GM21825 (cell line): ENCODE results near the gene ADA.
"Not testable (repeated sequence)": the region's sequence is repeated elsewhere in the genome, so short reads cannot be mapped to it uniquely, and the experiment has no call there.

Experiments
- ATAC-seq: cut with Tn5 transposase; IDR thresholded peaks from one replicate; pipeline ENCODE4 v1.9.1; 2021; ENCODE audit warnings: mild to moderate bottlenecking, moderate library complexity; ENCODE audit not compliant: unreplicated experiment

ADA gene

DNA sequence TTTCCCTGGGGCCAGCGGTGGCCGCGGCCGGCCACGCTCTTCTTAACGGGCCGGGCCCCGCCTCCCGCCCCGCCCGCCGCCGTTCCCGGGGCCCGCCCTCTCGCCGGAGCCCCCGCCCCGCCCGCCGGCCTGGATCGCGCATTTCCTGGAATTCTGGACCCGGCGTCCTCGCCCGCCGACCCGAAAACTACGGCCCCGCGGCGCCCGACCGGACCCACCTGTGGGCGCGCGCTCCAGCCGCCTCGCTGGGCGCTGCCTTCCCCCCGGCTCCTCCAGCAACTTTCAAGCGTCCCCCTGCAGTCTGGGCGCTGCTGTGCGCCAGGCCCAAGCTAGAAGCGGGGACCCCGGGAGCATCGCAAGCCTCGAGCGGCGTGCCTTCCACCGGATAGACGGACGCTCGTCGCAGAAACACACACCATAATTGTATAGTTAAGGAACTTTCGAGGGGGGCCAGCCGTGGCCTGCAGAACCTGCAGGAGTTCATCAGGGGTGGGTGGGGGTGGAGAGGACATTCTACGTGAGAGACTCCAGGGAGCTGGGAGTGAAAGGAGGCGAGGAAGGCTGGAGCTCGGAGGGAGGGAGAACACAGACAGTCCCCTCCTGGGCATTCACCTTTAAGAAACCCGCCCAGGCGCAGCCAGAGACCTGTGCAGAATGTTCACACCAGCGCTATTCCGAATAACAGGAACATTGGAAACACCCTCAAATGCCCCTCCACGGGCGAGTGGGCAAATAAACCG is at the start of gene ADA:
TSS of gene ADA (minus strand) at position 16 of the 740 bp plus-strand sequence. CDS start 92 bp downstream, outside the sequence.
- ATAC-seq: no peak

DNA sequence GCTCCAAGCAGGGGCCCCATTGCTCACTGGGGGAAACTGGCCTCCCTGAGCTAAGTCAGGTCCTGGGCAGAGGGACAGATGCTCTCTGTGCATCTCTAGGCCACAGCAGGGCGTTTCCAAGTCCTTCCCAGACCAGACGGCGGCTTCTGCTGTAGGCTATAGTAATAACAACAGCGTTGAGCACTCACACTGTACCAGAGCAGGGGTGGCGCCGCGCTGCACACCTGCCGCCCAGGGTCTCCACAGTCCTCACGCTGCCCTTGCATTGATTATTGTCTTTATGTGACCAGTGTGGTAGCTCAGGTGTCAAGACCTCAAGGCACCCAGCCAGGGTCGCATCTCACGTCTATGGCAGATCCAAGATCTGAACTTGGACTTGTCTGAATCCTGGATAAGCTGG is 48.8 kb upstream of the ADA start:
- ATAC-seq: no peak

DNA sequence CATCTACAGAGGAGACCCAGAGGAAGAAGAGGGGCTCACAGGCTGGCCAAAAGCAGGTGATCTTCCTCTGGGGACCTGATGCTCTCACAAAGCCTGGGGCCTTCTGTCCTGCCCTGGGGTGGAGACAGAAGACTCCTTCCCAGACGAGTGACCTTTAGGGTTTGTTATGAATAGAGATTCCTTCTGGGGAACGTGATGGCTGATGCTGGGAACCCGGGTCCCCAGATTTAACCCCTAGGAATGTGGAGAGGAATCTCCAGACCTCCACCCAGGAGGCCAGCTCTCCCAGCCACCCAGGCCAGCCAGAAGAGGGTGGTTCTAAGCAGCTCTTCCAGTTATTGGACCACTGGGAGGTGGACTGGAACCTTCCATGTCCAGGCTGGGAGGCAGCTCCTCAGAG is 46.9 kb upstream of the ADA start:
- no peak for ATAC-seq

DNA sequence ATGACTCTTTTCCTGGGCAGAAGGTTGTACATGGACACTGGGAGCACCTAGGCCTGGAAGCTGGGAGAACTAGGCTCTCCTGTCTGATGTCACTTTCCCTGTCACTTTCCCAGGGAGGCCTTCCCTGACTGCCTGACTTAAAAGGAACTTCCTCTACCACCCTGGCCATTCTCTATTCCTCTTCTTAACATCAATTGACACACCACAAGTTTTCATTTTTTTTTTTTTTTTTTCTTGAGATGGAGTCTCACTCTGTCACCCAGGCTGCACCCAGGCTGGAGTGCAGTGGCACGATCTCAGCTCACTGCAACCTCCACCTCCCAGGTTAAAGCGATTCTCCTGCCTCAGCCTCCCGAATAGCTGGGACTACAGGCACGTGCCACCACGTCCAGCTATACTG is 45.5 kb upstream of the ADA start:
- ATAC-seq: not testable (repeated sequence)

DNA sequence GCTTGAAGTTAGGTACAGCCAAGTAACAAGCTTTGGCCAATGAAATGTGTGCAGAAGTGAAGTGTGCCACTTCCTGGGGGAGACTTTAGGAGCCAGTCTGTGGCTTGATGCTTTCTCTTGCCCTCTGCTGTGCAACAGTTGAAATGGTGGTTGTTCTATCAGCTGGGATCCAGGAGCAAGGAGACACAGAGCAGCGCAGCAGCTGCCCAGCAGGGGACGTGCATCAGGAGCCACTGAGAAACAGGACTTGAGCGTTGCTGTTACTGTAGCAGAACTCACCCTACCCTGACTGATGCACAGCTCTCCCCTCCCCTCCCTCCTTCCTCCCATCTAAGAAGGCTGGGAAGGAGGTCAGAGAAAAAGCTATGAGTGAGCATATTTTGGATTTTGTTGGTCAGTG is 44.8 kb upstream of the ADA start:
- ATAC-seq: no peak

DNA sequence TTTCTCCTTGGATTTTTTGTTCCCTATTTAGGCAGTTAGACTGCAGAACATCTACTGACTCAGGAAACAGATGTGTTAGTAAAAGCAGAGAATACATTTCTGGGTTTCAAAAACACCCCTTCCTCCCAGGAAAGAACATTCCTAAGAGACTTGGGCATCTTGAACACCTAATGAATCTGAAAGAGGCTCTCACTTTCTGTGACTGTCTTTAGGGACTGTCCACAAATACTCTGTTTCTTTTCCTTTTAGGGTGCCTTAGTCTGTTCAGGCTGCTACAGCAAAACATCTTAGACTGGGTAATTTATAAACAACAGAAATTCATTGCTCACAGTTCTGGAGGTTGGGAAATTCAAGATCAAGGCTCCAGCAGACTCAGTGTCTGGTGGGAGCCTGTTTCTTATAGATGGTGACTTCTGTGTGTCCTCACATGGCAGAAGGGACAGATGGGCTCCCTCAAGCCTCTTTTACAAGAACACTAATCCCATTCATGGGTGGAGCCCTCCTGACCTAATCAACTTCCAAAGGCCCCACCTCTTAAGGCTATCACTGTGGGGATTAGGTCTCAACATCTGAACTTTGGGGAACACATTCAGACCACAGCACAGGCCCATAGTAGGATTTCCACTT is 44.3 kb upstream of the ADA start:
- no peak for ATAC-seq

DNA sequence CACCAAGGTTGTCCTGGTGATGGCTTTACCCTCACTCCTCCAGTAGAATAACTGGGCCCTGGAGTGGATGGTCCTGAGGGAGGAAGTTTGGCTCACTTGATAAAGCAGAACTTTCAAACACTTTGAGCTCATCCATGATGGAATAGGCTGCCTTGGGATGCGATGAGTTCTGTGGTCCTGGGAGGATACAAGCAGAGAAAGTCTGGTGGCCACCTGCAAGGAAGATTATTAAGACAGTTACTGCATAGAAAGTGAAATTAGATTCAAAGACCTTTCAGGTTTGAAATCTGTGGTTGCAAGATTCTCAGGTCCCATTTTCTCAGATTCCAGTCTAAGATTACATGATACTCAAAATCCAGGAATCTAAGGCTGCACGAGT is 43.8 kb upstream of the ADA start:
- ATAC-seq: no peak

DNA sequence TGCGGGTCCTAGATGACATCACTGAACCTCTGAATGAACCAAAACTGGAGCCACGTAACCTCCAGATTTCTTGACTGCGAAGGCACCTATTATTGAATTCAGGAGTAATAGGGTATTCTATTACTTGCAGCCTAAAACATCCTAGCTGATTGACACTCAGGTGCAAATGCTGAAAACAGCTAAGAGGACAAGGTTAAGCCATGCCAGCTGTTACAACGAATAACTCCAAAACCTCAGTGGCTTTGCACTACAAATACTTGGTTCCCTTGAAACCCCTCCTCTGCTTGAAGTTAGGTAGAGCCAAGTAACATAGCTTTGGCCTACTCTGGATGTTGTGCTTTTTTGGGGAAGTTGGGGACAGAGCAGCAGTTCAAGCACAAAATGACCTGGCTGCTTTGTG is 42.7 kb upstream of the ADA start:
- no peak for ATAC-seq

DNA sequence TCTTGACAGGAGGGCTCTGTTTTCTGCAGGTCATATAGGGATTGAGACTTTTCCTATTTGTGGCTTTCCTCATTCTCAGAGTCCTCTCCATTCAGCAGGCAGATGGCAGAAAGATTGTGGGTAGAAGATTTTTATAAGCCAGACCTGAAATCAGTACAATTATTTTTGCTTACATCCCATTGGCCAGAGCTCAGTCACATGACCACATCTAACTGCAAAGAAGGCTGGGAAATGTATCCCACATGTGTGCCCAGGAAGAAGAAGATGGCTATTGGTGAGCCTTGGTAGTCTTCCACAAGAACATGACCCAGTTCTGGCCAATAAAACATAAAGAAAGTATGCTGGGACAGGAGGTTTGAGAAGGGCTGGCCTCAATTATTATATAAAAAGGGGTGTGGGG is 42.1 kb upstream of the ADA start:
- ATAC-seq: no peak

DNA sequence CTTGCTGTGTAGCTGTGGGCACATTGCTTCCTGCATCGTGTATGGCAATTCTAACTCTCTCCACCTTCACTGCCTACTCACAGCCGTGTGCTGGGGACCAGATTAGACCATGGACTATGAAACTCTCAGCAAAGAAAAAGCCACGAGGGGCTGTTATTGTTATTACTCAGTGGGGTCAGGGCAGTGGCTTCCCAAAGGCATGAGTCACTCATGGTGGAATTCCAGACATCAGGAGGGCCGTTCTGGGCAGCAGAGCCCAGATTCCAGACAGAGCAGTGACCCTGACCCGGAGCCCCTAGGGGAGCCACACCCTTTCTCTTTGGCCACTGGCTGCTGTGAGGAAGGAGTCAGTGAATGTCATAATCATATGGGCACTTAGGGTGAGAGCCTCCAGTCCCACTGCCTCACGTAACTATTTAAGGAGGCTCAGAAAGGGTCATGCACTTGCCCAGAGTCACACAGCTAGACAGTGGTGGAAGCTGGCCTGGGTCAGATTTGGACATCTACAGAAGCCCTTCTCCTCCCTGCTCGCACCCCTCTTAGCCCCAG is 41.5 kb upstream of the ADA start:
- ATAC-seq: no peak

DNA sequence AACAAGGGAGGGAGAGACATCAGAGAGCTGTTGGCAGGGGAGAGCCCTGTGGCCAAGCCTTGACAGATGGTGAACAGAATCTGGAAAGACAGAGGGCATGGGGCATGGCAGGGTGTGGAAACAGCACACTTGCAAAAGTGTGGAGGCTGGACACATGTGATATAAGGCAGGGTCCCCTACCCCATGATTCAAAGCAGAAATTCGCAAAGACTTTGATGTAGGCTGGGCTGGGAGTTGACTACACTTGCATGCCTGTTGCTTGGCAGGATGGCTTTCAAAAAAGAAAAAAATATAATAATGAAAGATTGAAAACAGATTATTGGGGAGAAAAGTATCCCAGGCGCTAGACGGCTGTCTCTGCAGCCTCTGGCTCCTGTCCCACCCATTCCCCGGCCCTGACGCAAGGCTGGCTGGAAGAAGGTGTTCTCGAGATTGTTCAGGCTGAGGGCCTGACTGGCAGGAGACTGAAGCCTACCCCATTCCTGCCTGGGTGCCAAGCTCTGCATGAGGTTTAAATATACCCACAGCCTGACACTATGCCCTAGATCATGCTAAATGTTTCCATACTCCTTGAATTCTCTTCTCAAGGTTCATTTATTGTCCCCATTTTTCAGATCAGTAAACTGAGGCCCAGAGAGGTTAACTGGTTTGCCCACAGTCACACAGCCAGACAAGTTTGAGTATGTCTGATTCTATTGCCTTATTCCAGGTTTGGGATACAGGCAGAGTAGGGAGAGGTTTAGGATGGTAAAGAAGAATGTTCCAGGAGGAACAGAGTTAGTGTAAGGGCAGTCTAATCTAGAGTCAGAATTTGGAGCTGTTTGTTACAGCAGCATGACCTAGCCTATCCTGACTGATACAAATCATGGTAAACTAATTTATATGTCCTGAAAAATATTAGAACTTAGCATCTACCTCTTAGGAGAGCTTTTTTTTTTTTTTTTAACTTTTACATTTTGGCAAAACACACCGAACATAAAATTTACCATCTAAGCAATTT is 40.2 kb upstream of the ADA start:
- no peak for ATAC-seq

DNA sequence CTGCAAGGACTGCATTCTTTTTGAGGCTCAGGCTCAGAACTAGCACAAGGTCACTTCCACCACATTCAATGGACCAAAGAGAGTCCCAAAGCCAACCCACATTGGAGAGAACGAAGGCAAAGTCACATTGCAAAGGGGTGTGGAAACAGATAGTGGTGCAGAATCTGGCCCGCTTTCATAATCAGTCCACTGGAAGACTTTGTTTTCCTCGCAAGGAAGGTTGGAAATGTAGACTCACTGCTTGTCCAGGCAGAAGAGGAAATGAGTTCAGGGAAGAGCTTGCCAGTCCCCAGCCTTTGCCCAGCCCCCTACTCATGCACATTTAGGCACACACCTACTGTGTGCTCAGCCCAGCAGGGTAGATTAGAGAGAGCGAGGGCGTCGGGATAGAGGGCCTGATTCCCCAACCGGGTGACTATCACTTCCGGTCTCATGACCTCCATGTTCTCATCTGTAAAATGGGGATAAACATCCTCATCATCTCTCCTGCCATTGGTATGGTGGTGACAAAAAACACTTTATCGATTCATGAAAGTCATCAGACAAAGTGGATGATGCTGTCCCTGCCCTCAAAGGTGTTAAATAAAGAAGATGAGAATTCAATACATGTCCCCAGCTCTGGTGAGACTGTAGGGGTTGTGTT is 39.4 kb upstream of the ADA start:
- ATAC-seq: no peak

DNA sequence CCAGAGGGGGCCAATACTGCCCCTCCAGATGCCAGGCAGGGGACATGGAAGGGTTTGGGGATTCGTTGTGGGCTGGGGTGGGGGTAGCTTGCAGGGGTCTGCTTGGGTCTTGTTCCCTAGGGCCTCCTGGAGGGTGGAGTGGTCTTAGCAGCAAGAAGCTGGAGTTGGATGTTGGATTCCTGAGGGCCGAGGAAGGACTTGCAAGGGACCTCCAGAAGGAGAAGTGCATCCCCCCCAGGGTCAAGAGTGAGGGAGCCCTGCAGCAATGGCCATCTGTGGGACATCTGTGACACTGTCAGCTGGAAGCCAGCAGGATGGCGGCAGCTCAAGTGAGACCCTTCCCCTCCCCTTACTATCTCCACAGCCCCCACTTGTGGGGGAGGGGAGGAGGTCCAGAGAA is 38.3 kb upstream of the ADA start:
- no peak for ATAC-seq

DNA sequence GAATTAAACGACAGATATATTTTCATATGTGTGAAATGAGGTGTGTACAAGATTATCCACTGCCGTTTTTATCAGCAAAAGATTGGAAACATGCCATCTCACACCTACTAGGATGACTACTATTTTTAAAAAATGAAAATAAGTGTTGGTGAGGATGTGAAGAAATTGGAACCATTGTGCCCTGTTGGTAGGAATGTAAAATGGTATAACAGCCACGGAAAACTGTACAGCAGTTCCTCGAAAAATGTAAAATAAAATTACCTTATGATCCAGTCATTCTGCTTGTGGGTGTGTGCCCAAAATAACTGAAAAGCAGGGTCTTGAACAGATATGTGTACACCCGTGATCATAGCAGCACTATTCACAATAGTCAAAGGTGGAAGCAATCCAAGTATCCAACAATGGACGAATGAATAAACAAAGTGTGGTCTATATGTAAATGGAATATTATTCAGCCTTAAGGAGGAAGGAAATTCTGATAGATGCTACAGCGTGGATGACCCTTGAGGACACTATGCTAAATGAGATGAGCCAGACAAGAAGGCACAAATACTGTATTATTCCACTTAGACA is 36.6 kb upstream of the ADA start:
- no peak for ATAC-seq

DNA sequence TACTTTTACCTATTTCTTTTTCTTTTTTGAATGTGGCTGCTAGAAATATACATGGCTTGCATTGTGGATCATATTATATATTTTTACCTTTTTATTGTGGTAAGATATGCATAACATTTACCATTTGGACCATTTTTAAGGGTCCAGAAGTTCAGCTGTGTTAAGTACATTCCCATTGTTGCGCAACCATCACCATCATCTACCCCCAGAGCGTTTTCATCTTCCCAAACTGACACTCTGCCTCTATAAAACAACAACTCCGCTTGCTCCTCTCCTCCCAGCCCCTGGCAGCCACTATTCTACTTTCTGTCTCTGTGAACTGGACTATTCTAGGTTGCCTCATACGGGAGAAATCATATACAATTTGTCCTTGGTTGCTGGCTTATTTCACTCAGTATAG is 35.4 kb upstream of the ADA start:
- ATAC-seq: no peak

DNA sequence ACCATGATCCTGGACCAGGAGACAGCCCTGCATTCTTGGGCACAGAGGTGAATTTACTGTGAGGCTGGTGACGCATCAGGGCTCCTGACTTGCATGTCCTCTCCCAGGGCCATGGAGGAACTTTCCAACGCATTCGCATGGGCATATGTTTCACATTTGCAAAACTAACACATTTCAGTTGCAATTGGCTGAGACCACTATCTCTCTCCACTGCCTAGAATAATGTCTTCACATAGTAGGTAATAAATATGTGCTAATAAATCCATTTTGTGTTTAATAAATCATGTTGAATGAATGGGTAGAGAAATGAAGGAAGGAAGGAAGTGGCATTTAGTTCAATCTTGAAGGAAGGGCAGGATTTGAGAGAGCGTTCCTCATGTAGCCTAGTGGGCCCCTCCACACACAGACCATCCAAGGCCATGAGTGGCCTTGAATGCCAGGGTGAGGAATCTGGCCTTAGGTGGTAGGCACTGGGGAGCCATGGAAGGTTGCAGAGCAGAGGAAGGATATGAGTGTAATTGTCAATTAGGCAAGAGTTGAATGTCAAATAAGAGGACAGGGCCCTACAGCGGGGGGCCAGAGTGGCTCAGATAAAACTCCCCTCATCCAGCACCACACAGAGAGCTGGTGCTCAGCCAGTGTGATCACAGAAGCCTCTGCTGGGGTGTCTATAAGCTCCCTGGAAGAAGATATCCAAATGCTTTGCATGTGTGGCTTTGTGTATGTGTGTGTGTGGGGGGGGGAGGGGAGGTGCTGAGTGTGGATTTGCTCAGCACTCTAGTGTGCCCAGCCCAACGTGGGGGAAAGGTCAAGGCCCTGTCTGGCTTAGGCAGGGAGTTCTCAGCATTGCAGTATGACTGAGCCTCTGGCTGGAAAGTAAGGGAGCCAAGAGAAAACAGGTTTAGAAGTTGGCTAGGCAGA is 32.8 kb upstream of the ADA start:
- no peak for ATAC-seq

DNA sequence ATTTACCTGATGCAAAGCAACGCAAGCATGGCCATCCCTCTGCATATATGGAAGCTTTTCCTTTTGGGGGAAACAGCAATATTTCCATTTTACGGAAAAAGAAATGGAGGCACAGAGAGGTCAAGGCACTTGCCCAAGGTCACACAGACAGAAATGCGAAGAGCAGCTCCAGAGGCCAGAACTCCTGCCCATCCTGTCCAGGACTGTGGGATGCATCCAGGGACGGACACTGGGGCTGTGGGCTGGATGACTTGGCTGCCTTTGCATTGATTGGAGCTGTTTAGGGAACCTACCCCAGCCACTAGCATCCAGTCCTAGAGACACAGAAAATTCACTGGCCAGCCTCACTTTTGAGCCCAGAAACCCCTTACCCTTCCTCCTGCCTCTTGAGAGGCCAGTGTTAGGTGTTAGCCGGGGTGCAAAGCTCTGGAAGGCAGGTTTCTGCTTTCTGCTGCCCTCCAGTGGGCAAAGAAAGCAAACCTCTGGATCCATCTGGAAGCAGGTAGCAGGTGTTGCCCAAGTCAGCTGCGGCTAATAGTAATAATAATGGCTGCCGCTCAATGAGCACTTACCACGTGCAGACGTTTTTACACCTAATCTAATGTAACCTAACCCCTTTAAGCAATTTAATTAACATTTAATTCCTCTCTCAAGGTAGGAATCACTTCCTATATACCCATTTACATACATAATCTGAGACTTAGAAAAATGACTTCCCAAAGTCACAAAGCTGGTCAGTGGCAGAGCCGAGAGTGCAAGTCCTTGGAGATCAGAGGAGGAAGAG is 32.0 kb upstream of the ADA start:
- no peak for ATAC-seq

DNA sequence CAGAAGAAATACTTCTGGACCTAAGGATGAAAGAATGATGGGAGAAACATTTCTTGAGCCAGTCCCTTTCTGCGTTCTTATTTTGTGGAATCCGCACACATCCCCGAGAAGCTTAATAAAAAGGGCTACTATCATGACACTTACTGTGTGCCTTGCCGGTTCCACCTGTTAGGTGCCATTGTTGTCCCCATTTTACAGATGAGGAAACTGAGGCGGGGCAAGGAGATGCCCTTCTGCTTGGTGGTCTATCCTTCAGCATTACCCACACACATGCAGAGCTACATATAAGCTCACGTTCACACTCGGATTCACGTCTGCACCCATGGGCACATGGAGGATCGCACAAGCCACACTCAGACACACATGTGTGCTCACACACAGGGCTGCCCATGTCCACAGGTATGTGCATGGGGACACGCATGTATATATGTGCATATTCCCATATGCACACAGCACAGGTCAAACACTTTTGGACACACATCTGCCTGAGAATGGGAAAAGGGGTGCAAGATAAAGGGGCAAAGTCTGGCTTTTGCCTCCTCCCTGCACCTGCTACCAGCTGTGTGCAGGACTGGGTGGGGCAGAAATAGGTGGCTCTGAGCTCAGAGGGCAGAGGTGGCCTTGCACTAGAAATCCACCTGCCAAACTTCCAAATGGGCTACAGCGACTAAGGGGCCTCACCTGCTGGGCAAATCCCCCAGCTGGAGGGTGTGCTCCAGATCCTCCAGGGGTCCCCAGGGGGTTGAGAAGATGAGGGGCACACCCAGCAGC is 30.5 kb upstream of the ADA start:
- ATAC-seq: no peak
